GM04504 (cell line): ENCODE results near the gene MAN2A1.
"Not testable (repeated sequence)": the region's sequence is repeated elsewhere in the genome, so short reads cannot be mapped to it uniquely, and the experiment has no call there.

Experiments used
- DNase-seq: peaks from one replicate; pipeline ENCODE4 v3.0.0-alpha.2; 2012; ENCODE audit warnings: low read depth

The MAN2A1 gene

GRCh38 chr5:109826426-109826825 lies 136.7 kb downstream of the MAN2A1 start:
- DNase-seq, result no peak

DNA sequence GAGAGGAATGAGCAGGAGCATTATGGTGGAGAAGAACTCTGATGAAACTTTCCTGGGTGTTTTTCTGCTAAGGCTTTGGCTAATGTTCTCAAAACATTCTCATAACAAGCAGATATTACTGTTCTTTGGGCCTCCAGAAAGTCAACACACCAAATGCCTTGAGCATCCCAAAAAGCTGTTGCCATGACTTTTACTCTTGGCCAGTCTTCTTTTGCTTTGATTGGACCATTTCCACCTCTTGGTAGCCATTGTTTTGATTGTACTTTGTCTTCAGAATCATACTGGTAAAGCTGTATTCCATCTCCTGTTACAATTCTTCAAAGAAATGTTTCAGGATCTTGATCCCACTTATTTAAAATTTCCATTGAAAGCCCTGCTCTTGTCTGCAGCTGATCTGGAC lies 139.6 kb downstream of the MAN2A1 start:
- no peak for DNase-seq

DNA sequence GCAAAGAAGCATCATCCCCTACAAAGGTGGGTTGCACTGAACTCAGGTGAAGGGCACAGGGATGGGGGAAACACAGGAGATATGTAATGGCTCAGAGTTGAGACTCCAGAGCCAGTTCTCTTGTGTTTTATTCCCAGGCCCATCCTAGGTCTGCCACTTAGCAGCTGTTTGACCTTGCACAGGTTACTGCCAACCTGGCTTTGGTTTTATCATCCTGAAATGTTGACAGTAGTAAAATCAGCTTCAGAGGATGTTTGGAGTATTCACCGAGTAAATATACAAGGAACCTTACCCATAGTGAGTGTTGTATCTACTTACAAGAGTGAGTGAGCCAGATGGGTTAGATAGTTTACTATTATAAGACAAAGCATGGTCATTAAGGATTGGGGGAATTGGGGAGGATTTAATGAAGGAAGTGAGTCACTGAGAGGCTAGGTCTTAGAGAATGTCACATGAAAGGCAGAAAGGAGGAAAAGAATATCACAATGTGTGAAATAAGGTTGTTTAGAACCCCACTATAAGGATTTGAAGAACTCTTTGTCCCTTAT lies 141.3 kb downstream of the MAN2A1 start:
- no peak for DNase-seq

GRCh38 chr5:109832207-109833188 lies 142.8 kb downstream of the MAN2A1 start:
- DNase-seq, result not testable (repeated sequence)

DNA sequence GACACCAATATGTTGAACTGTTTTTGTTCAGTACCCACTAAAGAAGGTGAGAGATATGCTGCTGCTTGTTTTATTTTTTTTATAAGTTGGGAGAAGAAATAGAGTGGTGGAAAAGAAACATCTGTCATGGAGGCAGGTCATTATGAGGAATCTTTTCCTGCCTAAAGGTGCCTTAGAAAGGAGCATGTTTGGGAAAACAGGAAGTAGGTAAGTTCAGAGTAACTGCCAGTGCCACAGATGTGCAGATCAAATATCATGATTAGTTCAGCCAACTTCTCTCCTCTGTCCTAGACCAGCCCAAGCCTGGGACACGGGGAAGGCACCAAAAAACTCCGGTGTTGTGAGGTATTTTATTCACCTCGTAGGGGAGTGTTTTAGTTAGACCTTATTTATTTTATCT lies 144.2 kb downstream of the MAN2A1 start:
- no peak for DNase-seq

GRCh38 chr5:109836280-109836679 lies 146.6 kb downstream of the MAN2A1 start:
- DNase-seq, result no peak

DNA sequence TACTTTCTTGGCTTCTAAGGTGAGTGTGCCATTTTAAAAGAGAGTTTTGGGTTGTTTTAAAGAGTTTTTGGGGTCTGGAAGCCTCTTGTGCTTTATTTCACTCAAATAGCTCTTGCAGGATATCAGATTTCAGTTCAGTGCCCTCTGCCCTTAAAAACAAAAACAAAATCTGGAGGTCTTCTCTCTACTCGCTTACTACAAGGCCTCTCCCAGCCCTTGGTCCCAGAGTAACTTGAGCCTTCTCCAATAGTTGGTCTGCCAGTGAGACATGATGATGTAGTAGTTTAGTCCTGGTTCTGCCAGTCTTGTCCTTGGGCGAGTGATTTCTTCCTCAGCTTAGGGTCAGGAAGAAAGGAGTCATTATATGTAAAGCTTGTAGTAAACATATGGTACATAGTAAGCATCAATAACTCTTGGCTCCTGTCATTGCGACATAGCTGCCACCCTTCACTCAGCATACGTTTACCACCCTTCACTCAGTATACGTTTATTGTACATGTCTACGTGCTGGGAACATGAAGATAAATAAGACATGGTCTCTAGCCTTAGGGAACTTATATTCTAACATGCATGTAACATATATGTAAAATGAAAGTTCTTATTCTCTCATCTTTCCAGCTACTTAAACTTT lies 147.6 kb downstream of the MAN2A1 start:
- no peak for DNase-seq

DNA sequence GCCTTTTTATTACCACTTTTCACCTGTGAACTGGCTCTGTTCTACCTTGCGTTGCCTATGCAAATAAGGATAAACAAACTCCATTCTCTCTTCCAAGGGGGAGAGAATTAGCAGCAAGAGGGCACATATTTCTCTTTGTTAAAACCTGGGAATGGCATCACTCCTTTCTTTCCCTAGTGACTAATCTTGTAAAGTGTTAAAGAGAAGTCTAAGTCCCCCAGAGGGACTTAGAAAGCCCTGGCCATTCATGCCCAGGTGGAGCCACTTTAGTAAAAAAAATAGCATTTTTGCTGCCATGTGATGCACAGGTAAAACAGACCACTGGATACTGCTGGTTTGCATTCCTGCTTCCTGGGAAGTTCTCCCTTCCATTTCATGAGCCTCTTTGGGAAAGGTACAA lies 148.4 kb downstream of the MAN2A1 start:
- no peak for DNase-seq

DNA sequence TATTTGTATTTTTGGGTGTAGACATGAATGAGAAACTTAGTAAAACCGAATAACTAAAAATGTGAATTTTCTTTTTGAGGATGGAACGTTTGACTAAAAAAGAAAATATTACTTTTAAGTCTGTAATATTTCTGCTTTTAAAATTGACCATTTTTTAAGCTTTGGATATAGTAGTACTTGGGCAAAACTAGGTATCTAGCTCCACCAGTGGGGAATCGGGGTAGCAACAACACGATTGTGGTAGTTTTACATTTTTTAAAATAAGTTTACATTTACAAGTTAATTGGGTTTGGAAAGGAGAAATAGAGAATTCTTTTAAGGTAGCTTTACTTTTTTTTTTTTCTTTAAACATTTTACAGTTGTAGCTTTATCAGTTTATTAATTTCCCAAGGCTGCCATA lies 154.4 kb downstream of the MAN2A1 start:
- no peak for DNase-seq

GRCh38 chr5:109844695-109845094 lies 155.0 kb downstream of the MAN2A1 start:
- peak; percentile 48 for DNase-seq

DNA sequence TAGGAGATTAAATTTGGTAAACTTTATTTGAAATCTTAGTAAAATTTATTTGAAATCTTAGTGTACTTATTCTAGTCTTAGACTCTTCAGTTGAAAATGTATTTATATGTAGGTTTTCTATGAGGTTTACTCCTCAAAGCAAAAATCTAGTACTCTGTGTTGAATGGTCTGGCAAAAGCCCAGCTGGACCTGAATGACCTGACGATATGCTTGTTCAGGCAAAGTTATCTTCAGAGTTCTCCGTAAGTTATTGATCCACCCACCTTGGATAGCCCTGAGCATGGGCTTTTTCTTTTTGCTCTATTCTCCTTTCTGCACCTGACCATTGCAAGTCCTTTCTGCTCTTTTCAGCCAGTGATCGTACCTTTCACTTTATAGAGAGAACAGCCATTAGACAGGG lies 158.4 kb downstream of the MAN2A1 start:
- no peak for DNase-seq

DNA sequence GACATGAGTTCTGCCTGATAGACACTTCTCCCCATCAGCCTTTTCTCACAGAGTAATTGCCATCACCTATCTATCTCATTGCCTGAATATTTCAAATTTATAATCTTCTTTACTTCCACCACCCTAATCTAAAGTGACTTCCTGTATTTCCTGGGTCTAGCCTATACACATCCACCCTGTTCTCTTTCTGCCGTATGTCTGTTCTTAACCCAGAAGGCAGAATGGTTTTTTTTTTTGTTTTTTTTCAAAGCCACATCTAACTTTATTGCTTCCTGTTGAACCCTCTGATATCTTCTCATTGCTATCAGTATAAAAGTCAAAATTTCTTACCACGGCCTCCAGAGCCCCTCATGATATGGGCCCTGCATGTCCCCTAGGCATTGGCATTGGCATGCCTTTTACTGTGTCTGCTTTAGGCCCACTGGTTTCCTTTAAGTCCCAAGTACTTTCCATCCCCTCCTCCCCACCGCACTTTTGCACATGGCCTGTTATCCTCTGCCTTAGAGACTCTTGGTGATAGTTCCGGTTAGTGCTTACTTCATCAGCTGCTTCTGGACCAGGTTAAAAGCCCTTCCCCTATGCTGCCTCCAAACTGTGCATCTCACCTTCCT lies 159.9 kb downstream of the MAN2A1 start:
- no peak for DNase-seq

- no peak for DNase-seq
These were observed 162.8 kb downstream of the MAN2A1 start for GRCh38 chr5:109852371-109853155.

- no peak for DNase-seq
These were observed 163.7 kb downstream of the MAN2A1 start for GRCh38 chr5:109853377-109853776.

- no peak for DNase-seq
These were observed 165.3 kb downstream of the MAN2A1 start for GRCh38 chr5:109855056-109855455.

DNA sequence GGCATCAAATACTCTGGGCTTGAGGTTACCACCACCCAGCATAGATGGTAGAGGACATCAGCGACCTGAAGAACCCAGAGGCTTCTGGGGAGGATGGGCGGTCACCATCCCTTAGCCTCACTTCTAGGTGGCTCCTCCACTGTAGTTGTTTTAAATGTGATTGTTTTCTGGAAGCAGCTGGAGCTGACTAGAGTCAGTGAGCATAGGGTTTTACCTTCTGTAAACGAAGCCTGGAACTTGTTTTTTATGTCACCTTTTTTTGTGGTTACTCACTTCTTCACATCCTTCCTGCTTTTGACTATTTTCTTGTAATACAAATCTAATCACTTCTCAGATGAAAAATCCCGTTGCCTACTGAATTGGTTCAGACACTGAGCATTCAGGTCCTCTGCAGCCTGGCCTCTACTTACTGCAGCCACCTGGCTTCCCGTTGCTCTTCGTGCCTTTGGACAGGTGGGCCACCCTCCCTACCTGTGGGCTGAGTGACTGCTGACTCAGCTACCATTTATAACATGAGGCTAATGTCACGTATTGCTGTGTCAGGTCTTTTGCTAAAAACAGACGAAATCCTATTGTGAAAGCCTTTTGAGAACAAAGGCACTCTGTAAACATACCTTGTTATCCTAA lies 167.8 kb downstream of the MAN2A1 start:
- DNase-seq, result no peak

- no peak for DNase-seq
These were observed 169.8 kb downstream of the MAN2A1 start for GRCh38 chr5:109859537-109859936.

GRCh38 chr5:109862301-109862700 lies 172.6 kb downstream of the MAN2A1 start:
- no peak for DNase-seq

- no peak for DNase-seq
These were observed 174.0 kb downstream of the MAN2A1 start for GRCh38 chr5:109863752-109864151.

DNA sequence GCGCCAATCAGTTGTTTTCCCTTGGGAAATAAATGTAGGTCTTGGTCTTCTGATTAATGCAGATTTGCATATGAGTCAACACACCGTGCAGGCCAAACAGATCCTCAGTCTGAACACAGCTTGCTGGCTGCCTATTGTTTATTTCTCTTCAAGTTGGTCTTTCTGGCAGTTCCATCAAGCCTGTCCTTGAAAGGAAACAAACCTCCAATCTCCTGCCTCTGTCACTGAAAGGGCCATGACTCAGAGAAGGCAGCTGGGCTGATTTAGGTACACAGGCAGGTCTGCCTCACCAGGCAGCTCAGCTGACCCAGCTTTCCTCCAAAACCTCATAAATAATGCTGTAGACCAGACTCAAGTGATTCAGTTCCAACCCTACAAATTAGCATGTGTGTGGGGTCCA lies 175.9 kb downstream of the MAN2A1 start:
- peak; percentile 74 for DNase-seq

- no peak for DNase-seq
These were observed 176.3 kb downstream of the MAN2A1 start for GRCh38 chr5:109866051-109866450.
